ENCODE data around the gene SLC25A31. TPM values are rescaled to one million over a fixed set of nuclear protein-coding genes. Genes with fewer than 3 reads are reported as not detected.

Gene SLC25A31
- total and polyA plus RNA-seq, 8 donors = 0.07 TPM; not detected in 7

DNA sequence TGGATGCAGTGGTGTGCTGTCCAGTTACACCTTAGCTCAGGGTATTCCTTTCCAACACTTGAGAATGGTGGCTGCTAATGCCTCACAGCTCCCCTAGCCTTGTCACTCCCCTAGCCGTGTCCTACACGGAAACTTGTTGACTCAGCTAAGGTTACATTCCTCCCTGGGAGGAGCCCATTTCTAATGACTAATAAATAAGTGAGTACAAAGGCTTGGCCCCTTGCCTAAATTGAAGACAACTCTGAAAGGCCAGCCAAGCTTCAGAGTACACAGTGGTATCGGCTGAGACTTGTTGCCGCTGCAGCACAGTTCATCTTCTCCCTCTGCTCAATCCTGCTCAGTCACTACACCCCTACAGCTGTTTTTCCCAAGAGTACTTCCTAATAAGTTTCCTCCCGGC, 21.2 kb upstream of the SLC25A31 start:
- Histone ChIP-seq H3K9me3 (no peaks in the 10 kb centered on the region), H3K27me3 (no peaks in the 10 kb centered on the region), H3K4me3 (no peak overlapping the region), H3K27ac (peak overlapping the region in 1 of 4 donors; percentile 8), H3K4me1 (no peaks in the 10 kb centered on the region), H3K36me3 (peaks cover 0 to 2% (median 0%) of the 10 kb centered on the region in 3 donors)
- DNase-seq (peak in 2 of 6 donors; percentile 20 to 31), ATAC-seq (peak; percentile 40 to 88 (median 82)), FAIRE-seq (no peak)
- 41 to 42% methylated on average over 5 of the region's 5 CpGs for WGBS, 2 donors
- TF ChIP-seq, protein P1, sequence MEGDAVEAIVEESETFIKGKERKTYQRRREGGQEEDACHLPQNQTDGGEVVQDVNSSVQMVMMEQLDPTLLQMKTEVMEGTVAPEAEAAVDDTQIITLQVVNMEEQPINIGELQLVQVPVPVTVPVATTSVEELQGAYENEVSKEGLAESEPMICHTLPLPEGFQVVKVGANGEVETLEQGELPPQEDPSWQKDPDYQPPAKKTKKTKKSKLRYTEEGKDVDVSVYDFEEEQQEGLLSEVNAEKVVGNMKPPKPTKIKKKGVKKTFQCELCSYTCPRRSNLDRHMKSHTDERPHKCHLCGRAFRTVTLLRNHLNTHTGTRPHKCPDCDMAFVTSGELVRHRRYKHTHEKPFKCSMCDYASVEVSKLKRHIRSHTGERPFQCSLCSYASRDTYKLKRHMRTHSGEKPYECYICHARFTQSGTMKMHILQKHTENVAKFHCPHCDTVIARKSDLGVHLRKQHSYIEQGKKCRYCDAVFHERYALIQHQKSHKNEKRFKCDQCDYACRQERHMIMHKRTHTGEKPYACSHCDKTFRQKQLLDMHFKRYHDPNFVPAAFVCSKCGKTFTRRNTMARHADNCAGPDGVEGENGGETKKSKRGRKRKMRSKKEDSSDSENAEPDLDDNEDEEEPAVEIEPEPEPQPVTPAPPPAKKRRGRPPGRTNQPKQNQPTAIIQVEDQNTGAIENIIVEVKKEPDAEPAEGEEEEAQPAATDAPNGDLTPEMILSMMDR (IDR thresholded peaks at IDR 0.05) = no peak
- intact Hi-C loops (cut with DNase I) = no loop called here

DNA sequence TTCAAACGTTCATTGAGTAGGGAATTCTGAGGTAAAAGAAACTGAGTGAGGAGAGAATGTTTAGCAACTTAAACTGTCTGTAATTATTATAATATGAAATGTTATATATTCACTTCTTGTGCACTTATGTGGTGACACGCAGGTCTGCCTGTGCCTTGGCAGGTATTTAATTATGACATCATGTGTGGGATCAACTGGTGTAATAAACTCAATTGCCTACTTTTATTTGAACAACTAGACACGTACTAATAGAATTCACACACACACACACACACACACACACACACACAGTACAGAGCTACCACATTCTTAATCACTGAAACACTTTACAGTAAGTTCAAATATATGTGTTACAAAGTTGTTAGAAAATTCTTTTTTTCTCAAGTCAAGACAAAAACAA, 20.7 kb upstream of the SLC25A31 start:
- 62 to 63% methylated on average over 3 of the region's 3 CpGs for WGBS, 2 donors
- no peak overlapping the region for H3K4me3 ChIP-seq
- intact Hi-C loops (cut with DNase I) = no loop called here
- peaks cover 0 to 2% (median 0%) of the 10 kb centered on the region in 3 donors for H3K36me3 ChIP-seq
- no peaks in the 10 kb centered on the region for H3K9me3 ChIP-seq
- DNase-seq (no peak), ATAC-seq (peak in 2 of 4 donors; percentile 20 to 34), FAIRE-seq (no peak)
- no peaks in the 10 kb centered on the region for H3K27me3 ChIP-seq
- TF ChIP-seq, protein P1 (IDR thresholded peaks at IDR 0.05) = no peak
- H3K4me1 ChIP-seq = no peaks in the 10 kb centered on the region
- peak overlapping the region in 1 of 4 donors; percentile 8 for H3K27ac ChIP-seq

DNA sequence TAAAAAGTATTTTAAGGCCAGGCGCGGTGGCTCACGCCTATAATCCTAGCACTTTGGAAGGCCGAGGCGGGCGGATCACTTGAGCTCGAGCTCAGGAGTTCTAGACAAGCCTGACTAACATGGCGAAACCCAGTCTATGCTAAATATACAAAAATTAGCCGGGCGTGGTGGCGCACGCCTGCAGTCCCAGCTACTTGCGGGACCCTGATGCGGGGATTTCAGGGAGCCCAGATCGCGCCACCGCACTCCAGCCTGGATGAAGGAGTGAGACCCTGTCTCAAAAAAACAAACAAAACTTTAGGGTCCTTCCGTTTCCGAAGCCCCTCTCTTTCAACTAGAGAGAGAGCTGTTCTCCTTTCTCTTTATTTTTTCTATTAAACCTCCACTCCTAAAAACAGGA, 1.2 kb downstream of the SLC25A31 start:
- TF ChIP-seq, protein P1 (IDR thresholded peaks at IDR 0.05) = no peak
- 82 to 90% methylated on average over 19 of the region's 19 CpGs for WGBS, 2 donors
- FAIRE-seq = no peak
- Histone ChIP-seq H3K36me3 (no peaks in the 10 kb centered on the region), H3K4me3 (no peak overlapping the region), H3K9me3 (no peaks in the 10 kb centered on the region), H3K4me1 (no peaks in the 10 kb centered on the region), H3K27ac (no peak overlapping the region), H3K27me3 (no peaks in the 10 kb centered on the region)
- DNase-seq = no peak
- ATAC-seq = no peak
- intact Hi-C loops (cut with DNase I) = loop anchor here (5.0 to 10.0 kb wide), 3 partner anchors 124 to 129 kb away; no protein-coding TSS in a partner anchor

DNA sequence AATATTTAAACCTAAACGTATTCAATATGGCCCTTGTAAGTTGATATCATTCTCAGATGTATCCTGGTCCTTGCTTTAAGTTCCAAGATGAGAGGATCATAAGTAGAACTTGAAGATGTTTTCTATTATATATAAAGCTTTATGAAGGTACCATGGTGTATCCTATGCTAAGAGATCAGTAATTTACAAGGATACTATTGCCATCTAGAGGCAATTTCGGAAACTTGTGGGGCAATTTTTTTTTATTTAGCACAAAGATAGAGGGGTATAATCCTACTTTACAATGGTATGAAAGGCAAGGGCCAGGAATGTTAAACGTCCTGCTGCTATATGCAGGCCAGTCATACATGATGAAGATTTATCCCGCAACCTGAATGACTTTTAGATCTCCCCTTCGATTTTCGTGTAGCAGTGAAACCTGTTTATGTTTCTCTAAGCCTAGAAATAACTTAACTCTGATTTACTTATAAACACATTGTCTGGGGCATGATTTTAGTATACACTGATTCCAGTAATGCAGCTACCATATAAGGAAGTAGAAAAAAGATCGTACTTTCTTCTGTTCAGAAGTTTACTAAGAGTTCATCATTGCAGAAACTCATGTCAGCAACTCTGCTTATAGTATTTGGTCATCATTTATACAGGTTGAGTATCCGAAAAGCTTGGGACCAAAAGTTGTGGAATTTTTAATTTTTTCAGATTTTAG, 2.6 kb downstream of the SLC25A31 start:
- H3K4me3 ChIP-seq = no peak overlapping the region
- no peaks in the 10 kb centered on the region for H3K4me1 ChIP-seq
- intact Hi-C loops (cut with DNase I) = loop anchor here (5.0 to 10.0 kb wide), 3 partner anchors 125 to 130 kb away; no protein-coding TSS in a partner anchor
- H3K9me3 ChIP-seq = no peaks in the 10 kb centered on the region
- 8 to 14% methylated on average over 8 of the region's 8 CpGs for WGBS, 2 donors
- DNase-seq (no peak), ATAC-seq (peak; percentile 50 to 79 (median 71)), FAIRE-seq (peak; percentile 87)
- TF ChIP-seq, protein P1 (IDR thresholded peaks at IDR 0.05) = peak in 3 of 4 donors; percentile 27 to 48 (median 39)
- no peak overlapping the region for H3K27ac ChIP-seq
- H3K27me3 ChIP-seq = no peaks in the 10 kb centered on the region
- no peaks in the 10 kb centered on the region for H3K36me3 ChIP-seq

DNA sequence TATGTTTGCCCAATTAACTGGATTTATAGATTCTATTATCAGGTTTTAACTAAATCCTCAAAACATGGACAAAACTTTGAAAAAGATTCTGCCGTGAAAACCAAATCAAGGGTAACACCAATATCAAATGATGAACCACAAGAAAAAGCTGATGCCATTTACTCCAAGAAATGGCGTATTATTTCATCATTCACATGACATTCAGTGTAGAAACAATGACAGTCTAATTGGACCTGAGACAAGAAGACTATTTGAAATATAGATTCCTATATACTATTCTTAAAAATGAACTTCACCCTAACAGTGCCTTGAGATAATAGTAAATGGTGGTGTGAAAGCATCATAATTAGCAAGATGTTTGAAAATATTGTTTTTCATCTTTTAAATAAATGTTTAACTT, 4.8 kb downstream of the SLC25A31 start:
- H3K4me3 ChIP-seq = no peak overlapping the region
- no peaks in the 10 kb centered on the region for H3K36me3 ChIP-seq
- H3K27me3 ChIP-seq = no peaks in the 10 kb centered on the region
- FAIRE-seq (no peak), DNase-seq (no peak), ATAC-seq (no peak)
- TF ChIP-seq, protein P1 (IDR thresholded peaks at IDR 0.05) = no peak
- intact Hi-C loops (cut with DNase I) = loop anchor here (5.0 to 10.0 kb wide), 3 partner anchors 128 to 133 kb away; no protein-coding TSS in a partner anchor
- no peaks in the 10 kb centered on the region for H3K4me1 ChIP-seq
- 61 to 74% methylated on average over 2 of the region's 2 CpGs for WGBS, 2 donors
- no peaks in the 10 kb centered on the region for H3K9me3 ChIP-seq
- H3K27ac ChIP-seq = no peak overlapping the region
